Fibroblast of skin of back (primary cell): ENCODE data around the gene SNX13. TPM values are rescaled to one million over a fixed set of nuclear protein-coding genes. Genes with fewer than 3 reads are reported as not detected.
A peak's percentile ranks its signal among the peaks of the same experiment; 100 is the strongest.

Experiments used
- DNase-seq: peaks from one replicate; pipeline ENCODE4 v3.0.0-alpha.2; 2013
- polyA plus RNA-seq, 2 experiments: library from polyadenylated mRNA; unstranded; fragments of 120-200 nt; gene quantifications; one replicate each; pipeline ENCODE4 v1.2.1, GENCODE V29; 2013; ENCODE audit not compliant: insufficient read length in 2 of 2

Gene SNX13, protein sequence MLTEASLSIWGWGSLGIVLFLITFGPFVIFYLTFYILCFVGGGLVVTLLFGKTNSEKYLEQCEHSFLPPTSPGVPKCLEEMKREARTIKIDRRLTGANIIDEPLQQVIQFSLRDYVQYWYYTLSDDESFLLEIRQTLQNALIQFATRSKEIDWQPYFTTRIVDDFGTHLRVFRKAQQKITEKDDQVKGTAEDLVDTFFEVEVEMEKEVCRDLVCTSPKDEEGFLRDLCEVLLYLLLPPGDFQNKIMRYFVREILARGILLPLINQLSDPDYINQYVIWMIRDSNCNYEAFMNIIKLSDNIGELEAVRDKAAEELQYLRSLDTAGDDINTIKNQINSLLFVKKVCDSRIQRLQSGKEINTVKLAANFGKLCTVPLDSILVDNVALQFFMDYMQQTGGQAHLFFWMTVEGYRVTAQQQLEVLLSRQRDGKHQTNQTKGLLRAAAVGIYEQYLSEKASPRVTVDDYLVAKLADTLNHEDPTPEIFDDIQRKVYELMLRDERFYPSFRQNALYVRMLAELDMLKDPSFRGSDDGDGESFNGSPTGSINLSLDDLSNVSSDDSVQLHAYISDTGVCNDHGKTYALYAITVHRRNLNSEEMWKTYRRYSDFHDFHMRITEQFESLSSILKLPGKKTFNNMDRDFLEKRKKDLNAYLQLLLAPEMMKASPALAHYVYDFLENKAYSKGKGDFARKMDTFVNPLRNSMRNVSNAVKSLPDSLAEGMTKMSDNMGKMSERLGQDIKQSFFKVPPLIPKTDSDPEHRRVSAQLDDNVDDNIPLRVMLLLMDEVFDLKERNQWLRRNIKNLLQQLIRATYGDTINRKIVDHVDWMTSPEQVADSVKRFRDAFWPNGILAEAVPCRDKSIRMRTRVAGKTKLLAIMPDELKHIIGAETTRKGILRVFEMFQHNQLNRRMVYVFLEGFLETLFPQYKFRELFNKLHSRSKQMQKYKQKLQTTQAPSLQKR
- 10.0 TPM for polyA plus RNA-seq (2013, experiment 1 of 2; ENCODE audit: insufficient read length)
- 14.9 TPM for polyA plus RNA-seq (2013, experiment 2 of 2; ENCODE audit: insufficient read length)

DNA sequence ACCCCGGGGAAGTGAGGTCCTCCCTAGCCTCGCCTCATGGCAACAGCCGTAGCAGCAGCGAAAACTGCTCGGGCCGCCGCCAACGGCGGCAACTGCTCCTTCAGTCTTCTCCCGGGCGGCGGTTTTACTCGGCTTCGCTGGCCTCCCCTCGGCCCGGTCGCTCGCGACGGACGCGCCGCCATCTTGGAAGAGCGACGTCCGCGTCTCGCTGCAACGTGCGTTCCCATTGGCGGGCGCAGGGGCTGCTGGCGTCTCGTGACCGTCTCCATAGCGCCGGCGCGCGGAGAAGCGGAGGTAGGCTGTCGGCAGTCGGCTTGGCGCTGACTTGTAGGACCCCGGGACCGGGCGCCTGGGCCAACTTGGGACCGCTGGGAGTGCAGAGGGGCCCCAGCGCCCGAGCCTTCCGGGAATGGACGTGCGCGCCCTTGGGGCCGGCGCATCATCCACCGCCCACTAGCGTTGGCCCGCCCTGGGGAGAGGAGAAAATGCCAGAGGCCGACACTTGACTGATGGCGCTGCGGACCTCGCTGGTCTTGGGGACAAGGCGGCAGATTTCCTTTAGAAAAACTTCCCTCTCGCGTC lies at the start of gene SNX13:
Gene SNX13, minus strand, starts transcription at position 193 of the 582 bp plus-strand sequence. CDS start 199 bp downstream, outside the sequence.
- peak; percentile 92 for DNase-seq

DNA sequence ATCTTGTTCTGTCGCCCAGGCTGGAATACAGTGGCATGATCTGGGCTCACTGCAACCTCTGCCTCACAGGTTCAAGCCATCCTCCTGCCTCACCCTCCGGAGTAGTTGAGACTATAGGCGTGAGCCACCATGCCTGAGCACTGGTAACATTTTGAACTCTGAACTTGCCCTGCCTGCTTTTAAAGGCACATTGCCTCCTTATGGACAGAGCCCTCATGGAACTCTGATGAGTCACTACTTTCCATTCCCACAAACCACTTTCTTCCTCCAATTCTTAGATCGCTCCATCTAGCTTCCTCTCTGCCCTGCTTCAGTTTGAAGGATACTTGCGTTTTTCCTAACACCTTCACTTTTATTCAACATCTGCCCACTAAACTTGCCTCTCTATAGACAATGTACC lies 49.3 kb upstream of the SNX13 start:
- peak; percentile 11 for DNase-seq

DNA sequence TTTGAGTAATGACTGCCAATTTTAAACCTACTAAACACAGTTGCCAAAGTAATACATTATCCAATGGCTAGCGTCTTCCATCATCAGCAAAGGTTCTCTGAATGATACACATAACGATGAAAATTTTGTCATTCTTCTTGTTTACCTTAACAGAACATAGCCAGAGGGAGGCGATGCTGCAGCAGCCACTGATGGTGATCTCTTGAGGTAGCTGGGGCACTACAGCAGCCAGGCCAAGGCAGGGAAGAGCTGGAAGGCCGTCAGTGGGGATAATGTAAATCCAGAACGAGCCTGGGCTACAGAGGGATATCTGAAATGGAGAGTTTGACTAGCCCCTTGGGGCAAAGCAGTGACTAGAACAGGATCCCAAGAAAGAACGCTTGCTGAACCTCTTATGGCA lies 48.6 kb upstream of the SNX13 start:
- DNase-seq, result no peak

DNA sequence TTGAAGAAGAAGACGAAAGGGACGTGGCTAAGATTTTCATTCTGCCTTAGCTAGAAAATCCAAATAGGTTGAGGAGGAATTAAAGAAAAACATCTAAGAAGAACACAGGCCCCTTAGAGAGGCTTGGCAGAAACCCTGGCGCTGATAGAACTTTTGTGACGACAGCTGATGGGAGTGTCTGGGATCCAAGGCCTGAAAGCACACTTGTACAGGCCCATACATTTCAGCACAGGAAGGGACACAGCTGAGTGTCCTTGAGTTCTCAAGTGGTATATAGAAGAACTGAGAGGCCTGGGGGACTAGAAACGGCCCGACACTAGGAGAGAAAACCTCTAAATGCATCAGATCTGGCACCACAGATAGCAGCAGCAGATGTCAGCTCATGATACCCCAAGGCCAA lies 47.8 kb upstream of the SNX13 start:
- DNase-seq, result no peak

DNA sequence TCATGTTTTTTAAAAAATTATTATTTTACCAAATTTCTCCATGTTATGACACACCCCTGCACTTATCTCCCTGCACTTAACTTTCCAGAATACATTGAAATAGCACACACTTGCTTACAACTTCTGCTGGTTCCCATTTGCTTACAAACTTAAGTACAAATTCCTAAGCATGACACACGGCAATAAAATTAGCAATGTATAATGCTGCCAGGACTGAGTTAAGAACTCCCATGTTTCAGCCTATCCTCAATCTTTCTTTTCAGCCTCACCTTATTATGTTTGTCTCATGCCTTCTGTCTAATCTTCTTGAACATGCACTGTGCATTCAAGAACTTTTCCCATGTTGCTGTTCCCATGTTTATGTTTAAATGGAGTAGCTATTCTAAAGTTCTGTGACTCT lies 46.6 kb upstream of the SNX13 start:
- peak; percentile 74 for DNase-seq

DNA sequence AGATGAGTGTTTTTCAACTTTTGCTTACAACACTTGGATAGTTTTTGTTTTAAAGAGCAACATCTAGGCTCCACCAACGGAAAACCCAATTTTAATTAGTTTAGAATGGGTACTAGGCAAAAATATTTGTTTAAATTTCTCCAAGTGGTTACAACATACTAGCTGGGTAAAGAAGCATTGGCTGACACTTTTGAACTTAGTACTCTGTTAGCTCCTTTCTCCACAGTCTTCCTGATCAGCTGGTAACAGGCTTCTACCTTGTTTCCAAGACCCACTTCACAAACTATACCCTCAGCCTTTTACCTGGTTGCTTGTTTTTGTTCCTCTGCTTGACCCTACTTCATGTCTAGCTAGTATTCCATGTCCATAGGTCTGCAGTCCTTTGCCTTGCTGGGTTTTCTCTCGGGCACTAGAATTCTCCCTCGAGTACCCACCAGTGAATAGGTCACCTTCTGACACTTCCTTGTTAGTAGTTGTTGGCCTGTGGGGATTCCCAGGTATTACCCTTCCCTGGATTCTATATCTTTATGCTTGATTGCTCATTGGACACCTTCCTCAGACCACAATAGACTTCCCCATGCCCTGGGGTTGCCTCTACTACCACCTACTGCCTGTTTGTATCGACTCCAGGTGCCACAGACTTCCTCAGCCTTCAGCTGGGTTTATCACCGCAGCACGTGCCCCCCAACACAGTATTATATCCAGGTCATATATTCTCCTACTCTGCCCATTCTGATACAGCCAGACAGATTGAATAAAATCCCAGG lies 45.4 kb upstream of the SNX13 start:
- DNase-seq, result no peak

DNA sequence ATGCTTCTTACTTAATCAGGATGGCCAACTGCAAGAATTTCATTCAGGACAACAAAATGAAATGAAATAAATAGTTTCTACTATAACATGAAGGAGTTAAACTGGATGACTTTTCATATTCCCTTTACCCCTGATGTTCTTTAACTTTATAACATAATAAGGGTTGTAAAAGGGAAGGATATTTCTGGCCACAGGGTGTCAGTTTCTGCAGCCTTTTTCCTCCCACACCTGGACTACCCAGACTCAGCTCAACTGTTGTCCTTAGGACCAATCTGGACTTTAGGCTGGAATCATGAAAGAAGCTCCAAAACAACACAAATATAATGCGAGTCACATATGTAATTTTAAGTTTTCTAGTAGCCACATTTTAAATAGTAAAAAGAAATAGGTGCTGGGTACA lies 44.0 kb upstream of the SNX13 start:
- DNase-seq, result no peak

DNA sequence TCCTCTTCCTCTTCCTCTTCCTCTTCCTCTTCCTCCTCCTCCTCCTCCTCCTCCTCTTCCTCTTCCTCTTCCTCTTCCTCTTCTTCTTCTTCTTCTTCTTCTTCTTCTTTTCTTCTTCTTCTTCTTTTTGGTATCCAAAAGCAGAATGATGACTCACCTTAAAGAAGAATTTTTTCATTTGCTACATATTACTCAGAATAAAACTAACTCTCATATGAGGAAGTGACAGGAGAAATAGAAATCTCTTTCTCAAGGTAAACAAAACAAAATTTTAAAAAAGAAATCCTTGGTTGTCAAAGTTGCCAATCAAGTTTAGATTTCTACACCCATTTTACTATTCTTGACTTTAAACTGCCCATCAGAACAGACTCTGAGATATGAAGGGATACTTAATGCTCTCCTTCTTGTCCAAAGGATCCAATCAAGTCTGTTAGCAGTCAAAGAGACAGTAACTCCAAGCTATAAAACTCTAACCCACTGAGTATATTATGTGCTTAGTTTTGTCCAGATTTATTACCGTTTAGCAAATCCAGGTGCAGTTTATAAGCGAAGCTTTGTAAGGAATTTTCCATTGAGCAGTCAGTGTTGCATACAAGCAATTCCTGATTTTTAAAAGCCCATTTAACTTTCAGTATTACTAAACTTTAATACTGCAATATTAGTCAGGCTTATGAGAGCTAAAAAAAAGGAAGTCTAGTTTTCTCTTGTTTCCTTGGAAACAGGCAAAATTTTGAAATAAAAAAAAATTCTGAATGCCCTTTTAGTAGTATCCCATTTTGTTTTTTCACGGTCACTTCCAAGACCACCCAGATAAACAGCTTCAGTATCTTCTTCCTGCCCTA lies 43.1 kb upstream of the SNX13 start:
- no peak for DNase-seq

DNA sequence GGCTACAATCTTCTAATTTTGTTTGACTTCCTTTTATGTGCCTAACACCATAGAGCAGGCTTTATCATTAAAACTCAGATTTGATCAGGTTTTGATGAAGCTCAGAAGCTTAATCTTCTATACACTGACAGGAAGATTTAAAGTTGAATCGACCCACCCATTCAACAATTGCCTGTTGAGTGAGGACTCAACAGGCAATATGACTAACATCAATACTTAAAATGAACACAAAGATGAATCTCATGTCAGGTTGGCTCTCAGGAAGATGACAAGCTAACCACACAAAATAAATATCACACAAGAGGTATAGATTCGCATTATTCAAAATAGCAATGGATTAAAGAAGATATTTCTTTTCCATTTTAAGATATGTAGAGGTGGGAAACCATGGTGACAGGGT lies 36.7 kb upstream of the SNX13 start:
- no peak for DNase-seq

DNA sequence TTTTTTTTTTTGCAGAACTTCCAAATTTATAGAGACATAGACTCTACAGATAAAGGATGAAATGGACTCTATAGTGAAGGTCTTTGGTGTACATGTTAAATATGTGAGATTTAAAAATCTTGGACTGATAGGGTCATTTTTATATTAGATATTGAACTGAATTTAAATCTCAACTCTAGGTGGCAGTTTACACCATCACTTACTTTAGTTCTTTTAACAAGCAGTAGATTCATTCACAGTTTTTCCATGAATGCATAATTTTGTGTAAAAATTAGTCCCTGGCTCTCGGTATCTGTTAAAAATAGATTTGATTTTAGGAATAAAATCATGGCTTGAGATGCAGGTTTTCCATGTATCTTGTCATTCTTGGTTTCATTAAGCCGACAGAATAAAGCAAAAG lies 31.1 kb upstream of the SNX13 start:
- peak; percentile 12 for DNase-seq

DNA sequence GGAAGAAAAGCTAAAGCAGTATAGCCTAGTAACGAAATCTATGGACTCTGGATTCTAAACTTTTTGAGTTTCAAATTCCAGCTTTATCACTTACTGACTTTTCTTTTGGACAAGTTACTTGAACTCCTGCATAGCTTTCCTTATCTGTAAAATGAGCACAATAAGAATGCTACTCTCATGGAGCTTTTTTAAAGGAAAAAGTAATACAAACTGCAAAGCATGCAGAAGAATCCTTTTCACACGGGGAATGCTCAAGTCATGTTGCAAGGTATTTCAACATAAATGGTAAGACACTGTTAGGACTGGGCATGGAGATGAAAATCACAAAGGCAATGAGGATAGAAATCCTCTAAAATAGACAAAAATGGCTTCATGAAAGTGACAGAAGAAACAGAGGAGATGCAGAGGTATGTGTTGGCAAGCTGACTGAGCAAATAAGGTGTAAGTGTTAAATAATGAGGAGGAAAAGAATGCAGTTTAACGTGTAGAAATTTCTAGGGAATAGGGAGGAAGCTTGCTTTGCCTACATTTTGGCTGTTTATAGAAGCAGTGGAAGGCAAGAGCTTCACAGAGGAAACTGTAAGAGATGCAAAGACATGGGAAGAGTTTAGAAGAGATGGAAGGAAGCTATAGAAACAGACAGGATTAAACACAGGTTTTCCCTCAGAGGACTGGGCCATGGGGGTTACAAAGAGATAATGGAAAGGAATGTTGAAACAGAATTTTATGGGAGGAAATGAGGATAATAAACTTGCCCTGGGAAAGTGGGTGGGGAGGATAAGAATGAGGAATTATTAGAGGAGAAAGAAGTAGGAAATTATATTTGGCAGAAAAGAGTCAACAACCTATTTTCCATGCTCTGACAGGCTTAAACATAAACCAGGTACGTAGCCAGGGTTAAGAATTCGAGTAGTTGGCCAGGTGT lies 28.8 kb upstream of the SNX13 start:
- DNase-seq, result no peak

DNA sequence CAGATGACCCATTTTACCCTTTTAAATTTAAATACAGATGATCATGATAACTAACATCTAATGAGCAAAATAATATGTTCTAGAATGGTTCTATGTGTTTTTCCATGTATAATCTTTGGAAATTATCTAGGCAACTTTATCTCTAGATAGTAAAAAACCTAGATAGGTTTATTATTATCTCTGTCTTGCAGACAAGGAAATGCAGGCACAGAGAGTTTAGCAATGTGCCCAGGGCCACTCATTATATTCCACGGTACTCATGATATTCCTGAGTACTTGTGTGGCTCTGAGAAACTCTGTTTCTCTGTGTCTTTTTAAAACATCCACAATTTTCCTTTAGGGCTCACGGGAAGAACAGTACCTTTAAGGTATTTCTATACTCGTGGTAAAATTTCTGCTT lies 26.4 kb upstream of the SNX13 start:
- DNase-seq, result no peak

DNA sequence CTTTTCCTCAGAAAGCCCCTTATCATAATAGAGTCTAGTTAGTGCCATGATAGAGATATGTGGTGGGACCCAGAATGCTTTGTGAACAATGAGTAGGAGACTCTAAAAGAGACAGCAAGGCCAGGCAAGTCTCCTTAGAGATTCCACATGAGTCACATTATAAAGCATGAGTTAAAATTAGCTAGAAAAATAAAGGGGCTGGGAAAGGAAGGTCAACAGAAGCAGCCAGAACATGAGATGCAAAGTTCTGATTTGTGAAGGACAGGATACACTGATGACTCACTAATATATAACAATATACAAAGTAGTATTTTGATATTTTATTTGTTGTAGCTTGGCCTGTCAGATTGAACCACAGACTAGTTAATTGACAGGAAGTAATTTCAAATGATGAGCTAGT lies 25.3 kb upstream of the SNX13 start:
- DNase-seq, result peak; percentile 90

DNA sequence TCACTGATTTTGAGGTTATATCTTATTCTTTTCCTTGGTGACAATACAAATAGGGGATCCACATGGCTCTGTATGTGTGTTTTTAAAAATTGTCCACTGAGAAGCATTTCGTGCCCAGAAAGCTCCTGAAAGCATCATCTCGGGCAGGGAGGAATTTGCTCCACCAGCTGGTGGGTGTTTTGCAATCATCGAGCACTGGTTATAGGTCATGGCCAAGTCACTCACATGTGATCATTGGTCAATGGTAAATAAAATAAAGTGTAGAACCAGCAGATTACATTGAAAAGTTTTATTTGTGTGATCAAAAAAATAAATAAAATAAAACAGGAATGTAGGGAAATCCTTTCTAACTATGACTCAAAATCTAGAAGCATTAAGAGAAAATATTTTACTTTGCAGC lies 23.0 kb upstream of the SNX13 start:
- no peak for DNase-seq

DNA sequence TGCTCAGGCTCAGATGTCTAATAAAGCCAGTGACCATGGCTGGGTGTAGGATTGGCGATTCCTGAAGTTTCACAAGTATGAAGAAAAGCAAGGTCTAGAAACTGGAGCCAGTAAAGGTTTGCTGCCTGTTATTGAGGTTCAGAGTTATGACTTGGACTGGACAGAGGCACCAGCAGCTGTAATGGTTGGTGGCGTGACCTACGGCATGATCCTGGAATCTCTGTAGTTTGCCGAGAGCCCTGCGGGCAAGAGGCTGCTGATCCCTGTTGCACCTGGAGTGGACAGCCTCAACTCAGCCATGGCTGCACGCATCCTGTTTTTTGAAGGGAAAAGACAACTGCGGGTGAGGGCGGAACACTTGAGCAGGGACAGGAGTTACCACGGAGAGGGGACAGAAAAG lies 22.4 kb upstream of the SNX13 start:
- no peak for DNase-seq

DNA sequence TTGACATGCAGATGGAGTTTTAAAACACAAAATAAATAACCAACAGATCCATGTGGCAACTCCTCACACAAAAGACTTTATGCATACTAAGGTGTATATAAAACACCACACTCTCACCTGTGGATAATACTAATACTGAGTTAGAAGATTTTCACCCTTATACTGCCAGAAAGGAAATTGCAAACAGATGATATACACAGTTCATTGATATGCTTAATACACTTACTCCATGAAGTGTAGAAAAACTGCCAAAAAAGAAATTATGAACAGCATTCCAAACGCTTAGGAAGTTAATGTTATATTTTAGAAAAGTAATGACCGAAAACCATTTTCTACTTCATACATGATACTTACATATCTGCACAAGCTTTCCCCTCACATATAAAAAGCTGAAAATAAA lies 17.6 kb upstream of the SNX13 start:
- no peak for DNase-seq

DNA sequence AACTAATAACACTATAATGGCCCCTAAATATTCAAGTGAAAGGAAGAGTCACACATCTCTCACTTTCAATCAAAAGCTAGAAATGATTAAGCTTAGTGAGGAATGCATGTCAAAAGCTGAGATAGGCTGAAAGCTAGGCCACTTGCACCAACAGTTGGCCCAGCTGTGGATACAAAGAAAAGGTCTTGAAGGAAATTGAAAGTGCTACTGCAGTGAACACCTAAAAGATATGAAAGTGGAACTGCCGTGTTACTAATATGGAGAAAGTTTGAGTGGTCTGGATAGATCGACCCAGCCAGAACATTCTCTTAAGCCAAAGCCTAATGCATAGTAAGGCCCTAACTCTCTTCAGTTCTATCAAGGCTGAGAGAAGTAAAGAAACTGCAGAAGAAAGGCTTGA lies 12.1 kb upstream of the SNX13 start:
- DNase-seq, result no peak

DNA sequence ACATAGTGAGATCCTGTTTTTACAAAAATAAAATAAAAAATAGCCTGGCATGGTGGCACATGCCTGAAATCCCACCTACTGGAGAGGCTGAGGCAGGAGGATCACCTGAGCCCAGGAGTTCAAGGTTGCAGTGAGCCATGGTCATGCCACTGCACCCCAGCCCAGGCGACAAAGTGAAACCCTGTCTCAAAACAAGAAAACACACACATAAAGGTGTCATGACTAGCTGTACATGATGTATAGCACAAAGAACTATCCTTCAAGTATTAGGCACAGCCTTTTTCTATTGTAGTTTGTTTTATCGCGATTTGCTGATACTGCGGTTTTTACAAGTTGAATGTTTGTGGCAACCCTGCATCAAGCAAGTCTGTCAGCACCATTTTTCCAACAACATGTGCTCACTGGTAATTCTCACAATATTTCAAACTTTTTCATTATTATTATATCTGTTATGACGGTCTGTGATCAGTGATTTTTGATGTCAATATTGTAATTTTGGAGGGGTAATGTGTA lies 11.5 kb upstream of the SNX13 start:
- no peak for DNase-seq

DNA sequence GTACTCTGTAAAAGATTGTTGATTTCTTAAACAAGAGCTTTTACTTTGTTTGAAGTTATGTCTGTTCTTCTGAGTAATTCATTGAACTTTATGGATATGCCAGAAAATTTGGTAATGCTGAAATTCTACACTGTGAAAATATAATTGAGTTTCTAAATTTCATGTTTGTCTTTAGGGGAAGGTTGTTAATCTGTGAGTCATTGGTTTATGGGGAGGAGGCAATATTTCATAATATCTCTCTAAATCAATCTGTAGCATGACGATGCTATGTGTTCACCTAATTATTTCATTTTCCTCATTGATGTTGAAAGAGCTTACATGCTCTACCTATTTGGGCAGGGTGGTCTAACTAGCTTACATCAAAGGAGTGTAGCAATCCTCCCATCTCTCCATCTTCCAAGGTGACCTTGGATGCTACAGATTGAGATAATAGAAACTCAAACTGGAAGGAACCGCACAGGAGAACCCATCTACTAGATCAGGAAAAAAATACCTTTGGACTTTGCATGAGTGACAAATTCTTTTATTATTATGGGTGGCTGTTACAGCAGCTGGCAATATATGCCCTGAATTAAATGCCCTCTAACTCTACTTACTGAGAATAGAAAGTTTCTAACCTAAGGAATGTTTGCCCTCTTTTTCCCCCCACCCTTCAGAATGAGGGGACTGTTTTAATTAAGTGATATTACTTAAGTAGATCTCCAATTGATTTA lies 8.4 kb upstream of the SNX13 start:
- DNase-seq, result no peak
